Myocyte (in vitro differentiated cells): ENCODE results near the gene ANKRD53. TPM values are rescaled to one million over a fixed set of nuclear protein-coding genes. Genes with fewer than 3 reads are reported as not detected.
"Not testable (repeated sequence)": the region's sequence is repeated elsewhere in the genome, so short reads cannot be mapped to it uniquely, and the experiment has no call there.

ENCODE experiments used
- DNase-seq: peaks from one replicate; pipeline ENCODE4 v3.0.0-alpha.2; 2012; ENCODE audit warnings: low read depth
- total RNA-seq: library from RNA; depleted of rRNA; stranded (reverse); fragments of >200 nt; gene quantifications from 2 replicates; pipeline ENCODE4 v1.2.3, GENCODE V29; 2014

Gene ANKRD53
- total RNA-seq, 1 donor from 2014 or later = 1.5 TPM

GRCh38 chr2:70988726-70989648 is 10.6 kb downstream of the ANKRD53 start:
- no peak for DNase-seq

GRCh38 chr2:70990216-70990615 is 11.8 kb downstream of the ANKRD53 start:
- no peak for DNase-seq

- DNase-seq = no peak
Observed at GRCh38 chr2:70991142-70991541, 12.7 kb downstream of the ANKRD53 start.

GRCh38 chr2:70991742-70992141 is 13.3 kb downstream of the ANKRD53 start:
- DNase-seq = no peak

- no peak for DNase-seq
Observed at GRCh38 chr2:70992945-70993853, 14.8 kb downstream of the ANKRD53 start.

GRCh38 chr2:70994009-70994698 is 15.7 kb downstream of the ANKRD53 start:
- DNase-seq = no peak

- DNase-seq = peak; percentile 90
Observed at GRCh38 chr2:70994699-70995425, 16.4 kb downstream of the ANKRD53 start, which contains the start of gene TEX261. TEX261 (minus strand) TSS chr2:70994873; CDS start chr2:70994757, 116 bp downstream.

GRCh38 chr2:70995426-70995729 is 16.9 kb downstream of the ANKRD53 start:
- no peak for DNase-seq

- DNase-seq = not testable (repeated sequence)
Observed at GRCh38 chr2:70998885-70999284, 20.5 kb downstream of the ANKRD53 start.

GRCh38 chr2:70999362-70999761 is 20.9 kb downstream of the ANKRD53 start:
- no peak for DNase-seq

- DNase-seq = not testable (repeated sequence)
Observed at GRCh38 chr2:70999931-71000330, 21.5 kb downstream of the ANKRD53 start.

GRCh38 chr2:71000780-71001591 is 22.6 kb downstream of the ANKRD53 start:
- DNase-seq = peak; percentile 63

- DNase-seq = no peak
Observed at GRCh38 chr2:71001592-71001927, 23.1 kb downstream of the ANKRD53 start.

- peak; percentile 18 for DNase-seq
Observed at GRCh38 chr2:71001981-71002570, 23.6 kb downstream of the ANKRD53 start.

- no peak for DNase-seq
Observed at GRCh38 chr2:71003396-71003795, 25.0 kb downstream of the ANKRD53 start.

- DNase-seq = no peak
Observed at GRCh38 chr2:71003966-71004755, 25.7 kb downstream of the ANKRD53 start.

- no peak for DNase-seq
Observed at GRCh38 chr2:71004857-71005256, 26.4 kb downstream of the ANKRD53 start.
